NCI-H748 (cell line): ENCODE measurements around the gene NCKIPSD.

Experiments used
- DNase-seq: peaks from one replicate; lab custom pipeline; 2025; ENCODE audit not compliant: unreplicated experiment; lab: John Stamatoyannopoulos, UW

NCKIPSD gene

DNA sequence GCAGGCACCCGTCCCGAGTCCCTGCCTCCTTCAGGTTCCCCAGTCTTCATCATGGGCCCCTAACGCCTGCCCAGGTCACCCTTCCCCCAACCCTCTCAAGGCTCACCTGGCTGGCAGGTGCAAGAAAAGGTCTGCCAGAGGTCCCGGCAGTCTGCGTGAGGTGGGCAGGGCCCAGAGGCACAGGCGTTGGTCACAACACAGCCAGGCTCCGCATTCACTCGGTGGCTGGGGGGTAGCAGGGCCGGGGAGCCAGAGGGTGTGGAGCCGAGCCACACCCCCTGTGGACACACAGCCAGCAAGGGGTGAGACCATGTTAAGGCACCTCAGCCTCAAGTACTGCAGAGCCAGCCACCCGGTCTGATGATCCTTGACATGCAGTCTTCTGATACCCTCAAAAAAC, 33.9 kb downstream of the NCKIPSD start:
- DNase-seq: no peak

DNA sequence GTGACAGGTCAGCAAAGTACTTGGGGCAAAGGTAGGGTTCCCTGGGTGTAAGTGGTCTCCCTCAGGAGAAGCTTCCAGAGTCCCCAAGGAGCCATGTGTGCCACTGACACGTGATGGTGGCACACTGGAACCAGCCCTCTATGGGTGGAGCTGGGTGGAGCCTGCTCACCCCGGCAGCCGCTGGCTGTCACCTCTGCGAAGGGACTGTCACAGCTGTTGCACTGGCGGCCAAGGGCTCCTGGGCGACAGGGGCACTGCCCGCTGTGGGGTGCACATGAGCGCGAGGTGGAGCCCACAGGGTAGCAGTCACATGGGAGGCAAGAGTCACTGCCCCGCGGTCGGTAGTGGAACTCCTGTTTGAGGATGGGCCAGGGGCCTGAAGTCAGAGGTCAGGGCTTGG, 35.0 kb downstream of the NCKIPSD start:
- DNase-seq: no peak

GRCh38 chr3:48648188-48648850, 37.4 kb downstream of the NCKIPSD start:
- no peak for DNase-seq

GRCh38 chr3:48647714-48648113, 38.0 kb downstream of the NCKIPSD start:
- no peak for DNase-seq

GRCh38 chr3:48644898-48645760, 40.6 kb downstream of the NCKIPSD start:
- no peak for DNase-seq

DNA sequence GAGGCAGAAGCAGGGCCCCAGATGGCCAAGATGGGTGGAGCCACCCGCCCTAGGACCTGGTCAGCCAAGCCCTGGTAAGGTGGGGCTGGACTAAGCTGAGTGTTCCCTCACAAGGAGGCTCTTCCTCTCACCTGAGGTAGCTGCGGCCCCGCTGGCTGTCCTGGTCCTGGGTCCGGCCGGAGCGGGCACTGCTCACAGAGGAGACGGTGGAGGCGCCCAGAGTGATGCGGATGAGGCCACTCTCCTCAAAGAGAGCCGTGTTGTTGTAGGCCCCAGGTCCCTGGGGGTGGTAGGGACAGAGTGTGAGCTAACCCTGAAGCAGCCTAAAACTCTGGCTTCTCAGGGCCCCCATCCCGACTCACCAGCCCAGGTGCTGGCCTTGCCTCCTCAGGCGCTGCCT, 43.1 kb downstream of the NCKIPSD start:
- no peak for DNase-seq

DNA sequence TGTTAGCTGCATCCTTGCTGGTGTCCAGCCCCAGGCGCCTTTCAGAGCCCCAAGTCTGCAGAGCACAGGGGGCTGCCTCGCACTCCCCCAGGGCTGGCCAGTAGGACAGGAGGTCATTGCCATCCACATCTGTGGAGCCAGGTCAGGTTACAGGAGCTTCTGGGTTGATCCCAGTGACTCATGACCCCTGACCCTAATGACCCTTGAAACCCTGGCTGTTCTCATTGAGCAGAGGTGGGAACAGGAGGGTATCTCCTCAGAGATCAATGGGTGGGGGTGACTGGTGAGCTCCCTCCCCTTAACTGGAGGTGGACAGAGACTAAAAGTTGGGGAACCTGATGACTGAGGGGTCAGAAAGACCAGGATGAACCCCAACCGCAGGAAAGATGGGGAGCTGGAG, 44.3 kb downstream of the NCKIPSD start:
- DNase-seq: no peak

- no peak for DNase-seq
Measured at GRCh38 chr3:48639944-48640606, 45.6 kb downstream of the NCKIPSD start.

DNA sequence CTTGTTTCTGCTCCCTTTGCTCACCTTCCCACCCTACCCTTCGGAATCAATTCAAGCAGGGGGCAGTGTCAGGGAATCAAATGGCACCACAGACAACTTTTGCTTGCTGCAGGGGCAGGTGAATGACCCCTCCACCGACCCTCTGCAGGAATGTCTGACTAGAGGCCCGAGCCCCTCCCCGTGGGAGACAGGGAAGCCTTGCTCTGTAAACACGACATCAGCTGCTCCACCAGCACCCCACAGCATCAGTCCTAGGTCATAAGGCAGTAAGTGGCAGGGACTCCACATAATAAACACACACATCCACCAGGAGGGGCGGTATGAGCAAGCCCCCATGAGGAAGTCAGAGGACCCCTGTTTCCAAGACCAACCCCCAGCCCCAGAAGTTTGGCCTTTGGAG, 48.4 kb downstream of the NCKIPSD start:
- no peak for DNase-seq

GRCh38 chr3:48636149-48636655, 49.5 kb downstream of the NCKIPSD start:
- DNase-seq: no peak

DNA sequence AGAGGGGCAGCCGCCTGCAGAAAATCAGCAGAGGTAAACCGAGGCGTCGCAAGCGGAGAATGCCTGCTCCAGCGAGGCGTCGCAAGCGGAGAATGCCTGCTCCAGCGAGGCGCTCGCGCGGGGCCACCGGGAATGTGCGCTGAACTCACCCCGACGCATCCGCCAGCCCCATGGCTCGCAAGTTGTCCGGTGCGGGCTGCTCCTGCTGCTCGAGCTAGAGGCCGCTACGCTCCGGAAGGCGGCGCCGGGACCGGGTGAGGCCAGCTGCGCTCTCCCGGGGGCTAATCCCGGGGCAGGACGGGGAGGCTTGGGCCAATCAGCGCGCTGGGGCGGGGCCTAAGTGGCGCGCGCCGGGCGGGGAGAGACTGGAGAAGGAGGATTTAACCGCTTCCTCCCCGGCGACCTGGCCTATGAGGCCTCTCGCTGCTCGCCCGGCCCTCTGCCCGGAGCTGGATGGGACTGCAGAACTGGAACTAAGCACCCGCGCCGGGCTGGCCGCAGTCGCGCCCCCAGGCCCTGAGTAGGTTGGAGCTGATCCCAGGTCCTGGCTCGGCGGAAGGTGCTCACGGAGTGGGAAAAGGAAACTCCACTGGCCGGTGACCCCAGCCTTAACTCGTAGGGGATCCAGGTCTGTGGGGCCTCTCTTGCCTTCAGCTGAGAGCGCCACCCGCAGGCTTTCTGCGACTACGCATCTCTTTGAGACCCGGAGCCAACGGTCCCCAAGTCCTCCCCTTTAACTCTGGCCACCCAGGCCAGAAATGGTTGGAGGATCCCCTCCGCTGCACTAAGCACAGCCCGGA, 50.3 kb downstream of the NCKIPSD start, which contains the start of gene SLC26A6:
TSS of gene SLC26A6 (minus strand) at position 240 of the 800 bp plus-strand sequence. CDS start at position 172, 68 bp downstream.
- peak; percentile 94 for DNase-seq

DNA sequence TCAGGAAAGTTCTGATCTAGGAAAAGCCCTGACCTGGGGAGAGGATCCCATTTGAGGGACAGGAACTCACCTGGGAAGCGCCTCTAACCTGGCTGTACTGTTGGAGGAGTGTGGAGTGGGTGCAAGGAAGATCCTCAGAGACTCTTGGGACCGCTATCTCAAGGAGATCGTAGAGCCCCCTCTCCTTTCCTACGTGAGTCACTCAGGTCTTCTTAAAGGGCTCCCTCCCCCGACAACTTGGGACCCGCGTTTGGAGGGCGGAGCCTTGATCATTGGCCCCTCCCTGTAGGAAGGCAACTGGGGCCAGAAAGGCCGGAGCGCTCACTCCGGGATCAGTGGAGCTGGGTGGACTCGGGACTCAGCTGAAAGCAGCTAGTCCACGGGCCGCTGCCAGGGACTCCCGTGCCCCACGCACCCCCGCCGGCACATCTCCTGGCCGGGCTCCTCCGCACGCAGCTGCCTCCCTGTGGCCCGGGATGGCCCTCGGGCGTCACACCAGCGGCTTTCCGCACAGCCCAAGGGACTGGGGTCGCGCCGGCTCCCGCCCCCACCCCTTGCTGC, 51.0 kb downstream of the NCKIPSD start:
- DNase-seq: peak; percentile 44

GRCh38 chr3:48633743-48634142, 52.0 kb downstream of the NCKIPSD start:
- DNase-seq: no peak

DNA sequence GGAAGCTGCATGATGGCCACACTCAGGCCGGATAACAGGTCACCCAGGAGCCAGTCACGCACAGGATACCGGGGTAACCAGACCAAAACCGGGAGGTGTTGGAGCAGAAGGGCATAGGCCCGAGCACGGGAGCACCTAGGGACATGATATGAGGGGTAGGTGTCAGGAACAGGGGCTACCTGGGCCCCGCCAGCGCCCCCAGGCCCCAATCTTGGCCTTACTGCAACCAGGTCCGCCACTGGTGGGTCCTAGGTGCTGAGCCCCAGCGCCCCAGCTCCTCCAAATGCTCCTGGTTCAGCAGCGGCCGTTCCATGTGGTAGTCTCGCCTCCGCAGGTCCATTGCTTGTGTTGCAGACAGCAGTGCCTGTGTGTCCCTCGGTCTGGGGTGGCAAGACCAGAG, 52.5 kb downstream of the NCKIPSD start:
- no peak for DNase-seq

DNA sequence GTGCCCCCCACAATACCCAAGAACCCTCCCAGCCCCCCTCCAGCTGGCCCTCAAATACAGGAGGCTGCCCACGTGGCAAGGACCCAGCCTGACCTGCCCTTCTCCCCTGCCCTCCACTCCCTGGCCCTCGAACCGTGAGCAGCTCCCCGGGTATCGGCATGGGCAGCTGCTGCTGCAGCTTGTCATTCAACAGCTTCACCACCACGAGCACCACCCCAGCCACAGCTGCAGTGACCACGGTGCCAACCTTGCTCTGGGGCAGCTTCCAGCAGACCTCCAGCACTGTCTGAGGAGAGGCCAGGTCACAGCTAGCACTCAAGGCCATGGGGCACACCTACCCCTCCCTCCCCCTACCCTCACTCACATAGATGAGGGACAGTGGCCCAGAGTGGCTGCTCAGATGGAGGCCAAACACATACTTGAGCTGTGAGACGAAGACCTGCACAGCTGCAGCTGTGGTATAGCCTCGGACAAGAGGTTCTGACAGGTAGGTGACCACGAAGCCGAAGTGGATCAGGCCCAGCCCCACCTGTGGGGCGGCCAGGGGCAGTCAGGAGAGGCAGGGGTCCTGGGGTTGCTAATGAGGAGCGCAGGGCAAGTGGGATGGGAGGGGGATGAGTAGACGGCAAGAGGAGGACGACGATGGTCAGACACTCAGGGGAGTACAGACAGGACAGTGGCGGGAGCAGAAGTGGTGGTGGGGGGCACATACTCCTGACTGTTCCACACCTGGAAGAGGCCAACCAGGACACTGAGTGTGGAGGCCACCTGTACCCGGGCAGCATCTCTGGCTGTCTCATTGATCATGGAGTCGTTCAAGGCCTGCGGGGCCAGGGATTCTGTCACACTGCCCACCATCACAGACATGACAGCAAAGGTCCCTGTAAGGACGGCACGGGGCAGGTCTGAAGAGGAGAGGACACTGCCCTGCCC, 53.9 kb downstream of the NCKIPSD start:
- no peak for DNase-seq

GRCh38 chr3:48630833-48631232, 54.9 kb downstream of the NCKIPSD start:
- DNase-seq: no peak

- DNase-seq: no peak
Measured at GRCh38 chr3:48630407-48630806, 55.3 kb downstream of the NCKIPSD start.

DNA sequence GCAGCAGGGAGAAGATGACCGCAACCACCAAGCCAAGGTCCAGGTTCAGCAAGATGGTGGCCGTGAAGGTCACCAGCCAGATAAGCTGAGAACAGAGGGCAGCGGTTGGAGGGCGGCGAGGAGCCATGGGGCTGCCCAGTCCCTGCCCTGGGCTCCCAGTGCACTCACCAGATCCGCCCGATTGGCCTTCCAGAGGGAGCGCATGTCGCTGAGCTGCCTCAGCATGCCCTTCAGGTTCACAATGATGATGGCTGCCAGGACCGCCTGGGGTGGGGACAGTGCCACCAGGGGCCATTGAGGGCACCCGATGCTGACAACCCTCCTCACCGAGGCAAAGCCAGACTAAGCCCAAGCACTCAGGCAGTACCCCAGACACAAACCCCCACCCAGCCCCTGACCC, 55.8 kb downstream of the NCKIPSD start:
- DNase-seq: no peak

DNA sequence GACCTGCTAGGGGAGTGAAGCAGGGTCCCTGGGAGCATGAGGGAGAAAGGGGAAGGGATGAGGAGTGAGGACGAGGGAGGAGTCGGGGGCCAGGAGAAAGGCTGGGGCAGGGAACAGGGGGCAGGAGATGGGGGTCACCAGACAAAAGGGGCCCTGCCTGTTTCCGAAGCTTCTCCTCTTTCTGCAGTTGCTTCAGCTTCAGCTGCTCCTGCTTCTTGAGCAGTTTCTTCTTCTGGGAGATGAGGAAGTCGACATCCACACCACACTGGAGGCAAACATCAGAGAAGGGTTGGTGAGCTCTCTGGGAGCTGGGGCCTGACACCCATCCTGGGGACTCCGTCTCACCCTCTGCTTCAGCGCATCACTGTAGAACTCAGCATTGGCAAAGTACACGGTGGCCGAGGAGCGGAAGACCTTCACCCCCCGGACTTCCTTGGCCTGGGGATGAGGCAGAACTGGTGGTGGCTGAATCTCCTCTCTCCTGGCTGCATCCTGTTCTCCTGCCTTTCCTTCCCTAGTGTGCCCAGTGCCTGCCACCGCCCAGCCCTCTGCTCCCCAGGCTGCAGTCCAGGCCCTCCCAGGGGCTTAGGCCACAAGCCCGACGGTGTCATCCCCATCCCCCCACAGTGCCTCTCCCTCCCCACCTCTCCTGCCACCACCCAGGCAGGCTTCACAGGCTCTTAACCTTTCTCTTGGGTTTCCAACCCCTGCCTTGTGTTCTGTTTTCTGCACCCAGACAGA, 57.3 kb downstream of the NCKIPSD start:
- DNase-seq: no peak
